ENCODE data around the gene COL4A2. TPM values are rescaled to one million over a fixed set of nuclear protein-coding genes. Genes with fewer than 3 reads are reported as not detected.

Gene COL4A2
- total and polyA plus RNA-seq, 4 donors, result 8.0 to 45.2 (median 40.3) TPM

DNA sequence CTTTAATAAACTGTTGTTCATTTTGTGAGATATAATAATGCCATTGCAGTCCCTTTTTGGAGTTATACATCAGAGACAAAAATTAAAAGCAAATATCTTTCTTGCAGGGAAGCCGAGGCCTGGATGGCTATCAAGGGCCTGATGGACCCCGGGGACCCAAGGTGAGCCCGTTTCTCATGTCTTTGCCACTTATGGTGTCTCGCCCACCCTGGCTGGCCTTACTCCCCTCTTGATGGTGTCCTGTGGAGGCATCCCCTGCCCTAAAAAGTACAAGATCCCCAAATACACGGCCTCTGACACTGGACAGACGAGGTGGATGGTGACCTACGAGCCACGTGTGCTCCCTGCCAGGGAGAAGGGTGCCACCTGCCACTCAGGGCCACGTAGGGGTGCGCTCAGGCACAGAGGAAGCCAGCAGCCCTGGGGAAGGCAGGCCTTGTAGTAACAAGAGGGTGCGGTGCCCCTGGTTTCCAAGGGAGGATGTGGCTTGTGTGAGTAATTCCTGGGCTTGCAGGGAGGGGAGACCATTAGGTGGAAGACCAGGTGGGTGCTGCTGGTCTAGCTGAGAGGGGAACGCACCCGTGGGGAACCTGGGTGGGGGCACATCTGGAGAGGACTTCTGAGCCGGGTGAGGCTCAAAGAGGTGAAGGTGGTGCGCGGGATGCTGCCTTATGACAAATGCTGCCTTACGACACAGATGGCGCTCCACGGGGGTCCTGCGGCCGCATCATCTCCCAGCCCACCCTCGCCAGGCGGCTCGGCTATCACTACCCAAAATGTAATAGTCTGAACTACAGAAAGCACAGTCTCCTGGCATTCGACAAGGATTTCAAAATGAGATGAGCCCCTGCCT is 138.9 kb downstream of the COL4A2 start:
- Histone ChIP-seq H3K4me3 (ENCODE audit: low read depth in 1 of 3, low read length in 3 of 3) (no peak overlapping the region), H3K36me3 (ENCODE audit: control insufficient read depth in 4 of 4, insufficient read depth in 3 of 4, low read depth in 1 of 4, low read length in 3 of 4) (no peaks in the 10 kb centered on the region), H3K9ac (ENCODE audit: low read depth in 1 of 2, low read length in 2 of 2) (no peak overlapping the region), H3K27ac (ENCODE audit: low read depth in 1 of 2, low read length in 2 of 2) (no peak overlapping the region), H3K4me1 (ENCODE audit: control insufficient read depth in 4 of 4, insufficient read depth in 4 of 4, low read length in 3 of 4) (no peaks in the 10 kb centered on the region), H3K9me3 (ENCODE audit: control insufficient read depth in 4 of 4, low read length in 3 of 4) (no peaks in the 10 kb centered on the region), H3K27me3 (ENCODE audit: control insufficient read depth in 4 of 4, insufficient read depth in 4 of 4, low read length in 3 of 4) (no peaks in the 10 kb centered on the region)
- DNase-seq (ENCODE audit: low spot score), result no peak
- TF ChIP-seq, protein P1, sequence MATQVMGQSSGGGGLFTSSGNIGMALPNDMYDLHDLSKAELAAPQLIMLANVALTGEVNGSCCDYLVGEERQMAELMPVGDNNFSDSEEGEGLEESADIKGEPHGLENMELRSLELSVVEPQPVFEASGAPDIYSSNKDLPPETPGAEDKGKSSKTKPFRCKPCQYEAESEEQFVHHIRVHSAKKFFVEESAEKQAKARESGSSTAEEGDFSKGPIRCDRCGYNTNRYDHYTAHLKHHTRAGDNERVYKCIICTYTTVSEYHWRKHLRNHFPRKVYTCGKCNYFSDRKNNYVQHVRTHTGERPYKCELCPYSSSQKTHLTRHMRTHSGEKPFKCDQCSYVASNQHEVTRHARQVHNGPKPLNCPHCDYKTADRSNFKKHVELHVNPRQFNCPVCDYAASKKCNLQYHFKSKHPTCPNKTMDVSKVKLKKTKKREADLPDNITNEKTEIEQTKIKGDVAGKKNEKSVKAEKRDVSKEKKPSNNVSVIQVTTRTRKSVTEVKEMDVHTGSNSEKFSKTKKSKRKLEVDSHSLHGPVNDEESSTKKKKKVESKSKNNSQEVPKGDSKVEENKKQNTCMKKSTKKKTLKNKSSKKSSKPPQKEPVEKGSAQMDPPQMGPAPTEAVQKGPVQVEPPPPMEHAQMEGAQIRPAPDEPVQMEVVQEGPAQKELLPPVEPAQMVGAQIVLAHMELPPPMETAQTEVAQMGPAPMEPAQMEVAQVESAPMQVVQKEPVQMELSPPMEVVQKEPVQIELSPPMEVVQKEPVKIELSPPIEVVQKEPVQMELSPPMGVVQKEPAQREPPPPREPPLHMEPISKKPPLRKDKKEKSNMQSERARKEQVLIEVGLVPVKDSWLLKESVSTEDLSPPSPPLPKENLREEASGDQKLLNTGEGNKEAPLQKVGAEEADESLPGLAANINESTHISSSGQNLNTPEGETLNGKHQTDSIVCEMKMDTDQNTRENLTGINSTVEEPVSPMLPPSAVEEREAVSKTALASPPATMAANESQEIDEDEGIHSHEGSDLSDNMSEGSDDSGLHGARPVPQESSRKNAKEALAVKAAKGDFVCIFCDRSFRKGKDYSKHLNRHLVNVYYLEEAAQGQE (IDR thresholded peaks at IDR 0.05), result no peak
- TF ChIP-seq SP1 (IDR thresholded peaks at IDR 0.05) (no peak), RAD21 (IDR thresholded peaks at IDR 0.05) (no peak), FOXA2 (IDR thresholded peaks at IDR 0.05) (no peak), JUND (IDR thresholded peaks at IDR 0.05) (no peak), TAF1 (conservative IDR thresholded peaks at IDR 0.05) (no peak), NR2F2 (IDR thresholded peaks at IDR 0.05) (no peak), HNF4A (conservative IDR thresholded peaks at IDR 0.05) (no peak), HNF4G (IDR thresholded peaks at IDR 0.05) (no peak), GABPA (IDR thresholded peaks at IDR 0.05 in 1 of 2, conservative IDR thresholded peaks at IDR 0.05 in 1 of 2) (no peak), YY1 (IDR thresholded peaks at IDR 0.05) (no peak), RXRA (IDR thresholded peaks at IDR 0.05) (no peak), FOXA1 (IDR thresholded peaks at IDR 0.05) (no peak), EGR1 (IDR thresholded peaks at IDR 0.05; ENCODE audit: low read depth in 2 of 2) (no peak)
- TF ChIP-seq, protein P2, sequence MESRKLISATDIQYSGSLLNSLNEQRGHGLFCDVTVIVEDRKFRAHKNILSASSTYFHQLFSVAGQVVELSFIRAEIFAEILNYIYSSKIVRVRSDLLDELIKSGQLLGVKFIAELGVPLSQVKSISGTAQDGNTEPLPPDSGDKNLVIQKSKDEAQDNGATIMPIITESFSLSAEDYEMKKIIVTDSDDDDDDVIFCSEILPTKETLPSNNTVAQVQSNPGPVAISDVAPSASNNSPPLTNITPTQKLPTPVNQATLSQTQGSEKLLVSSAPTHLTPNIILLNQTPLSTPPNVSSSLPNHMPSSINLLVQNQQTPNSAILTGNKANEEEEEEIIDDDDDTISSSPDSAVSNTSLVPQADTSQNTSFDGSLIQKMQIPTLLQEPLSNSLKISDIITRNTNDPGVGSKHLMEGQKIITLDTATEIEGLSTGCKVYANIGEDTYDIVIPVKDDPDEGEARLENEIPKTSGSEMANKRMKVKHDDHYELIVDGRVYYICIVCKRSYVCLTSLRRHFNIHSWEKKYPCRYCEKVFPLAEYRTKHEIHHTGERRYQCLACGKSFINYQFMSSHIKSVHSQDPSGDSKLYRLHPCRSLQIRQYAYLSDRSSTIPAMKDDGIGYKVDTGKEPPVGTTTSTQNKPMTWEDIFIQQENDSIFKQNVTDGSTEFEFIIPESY (IDR thresholded peaks at IDR 0.05), result no peak
- TF ChIP-seq, protein P3, sequence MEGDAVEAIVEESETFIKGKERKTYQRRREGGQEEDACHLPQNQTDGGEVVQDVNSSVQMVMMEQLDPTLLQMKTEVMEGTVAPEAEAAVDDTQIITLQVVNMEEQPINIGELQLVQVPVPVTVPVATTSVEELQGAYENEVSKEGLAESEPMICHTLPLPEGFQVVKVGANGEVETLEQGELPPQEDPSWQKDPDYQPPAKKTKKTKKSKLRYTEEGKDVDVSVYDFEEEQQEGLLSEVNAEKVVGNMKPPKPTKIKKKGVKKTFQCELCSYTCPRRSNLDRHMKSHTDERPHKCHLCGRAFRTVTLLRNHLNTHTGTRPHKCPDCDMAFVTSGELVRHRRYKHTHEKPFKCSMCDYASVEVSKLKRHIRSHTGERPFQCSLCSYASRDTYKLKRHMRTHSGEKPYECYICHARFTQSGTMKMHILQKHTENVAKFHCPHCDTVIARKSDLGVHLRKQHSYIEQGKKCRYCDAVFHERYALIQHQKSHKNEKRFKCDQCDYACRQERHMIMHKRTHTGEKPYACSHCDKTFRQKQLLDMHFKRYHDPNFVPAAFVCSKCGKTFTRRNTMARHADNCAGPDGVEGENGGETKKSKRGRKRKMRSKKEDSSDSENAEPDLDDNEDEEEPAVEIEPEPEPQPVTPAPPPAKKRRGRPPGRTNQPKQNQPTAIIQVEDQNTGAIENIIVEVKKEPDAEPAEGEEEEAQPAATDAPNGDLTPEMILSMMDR (IDR thresholded peaks at IDR 0.05; ENCODE audit: low read depth, low read length, missing input control), result no peak
- TF ChIP-seq, protein P4, sequence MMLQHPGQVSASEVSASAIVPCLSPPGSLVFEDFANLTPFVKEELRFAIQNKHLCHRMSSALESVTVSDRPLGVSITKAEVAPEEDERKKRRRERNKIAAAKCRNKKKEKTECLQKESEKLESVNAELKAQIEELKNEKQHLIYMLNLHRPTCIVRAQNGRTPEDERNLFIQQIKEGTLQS (IDR thresholded peaks at IDR 0.05), result no peak
- TF ChIP-seq, protein P5, sequence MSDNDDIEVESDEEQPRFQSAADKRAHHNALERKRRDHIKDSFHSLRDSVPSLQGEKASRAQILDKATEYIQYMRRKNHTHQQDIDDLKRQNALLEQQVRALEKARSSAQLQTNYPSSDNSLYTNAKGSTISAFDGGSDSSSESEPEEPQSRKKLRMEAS (IDR thresholded peaks at IDR 0.05), result no peak
- WGBS, result 89% methylated on average over 25 of the region's 25 CpGs

Data from liver (tissue), 9 donors.